ENCODE results near the gene RALY. TPM values are rescaled to one million over a fixed set of nuclear protein-coding genes. Genes with fewer than 3 reads are reported as not detected.

The RALY gene
- total RNA-seq, 2 donors from 2014 or later, result 136 to 182 TPM

- Mint-ChIP-seq H3K36me3 (ENCODE audit: low read depth) (peaks cover 92% of the 10 kb centered on the region), H3K27ac (no peak overlapping the region), H3K4me3 (no peak overlapping the region), H3K9me3 (no peaks in the 10 kb centered on the region), H3K4me1 (peaks cover 1% of the 10 kb centered on the region), H3K27me3 (ENCODE audit: insufficient read depth) (no peaks in the 10 kb centered on the region)
- TF ChIP-seq CTCF (conservative IDR thresholded peaks at IDR 0.05), result no peak
- Histone ChIP-seq H3K4me1 (ENCODE audit: control insufficient read depth, insufficient read depth, low read length) (no peaks in the 10 kb centered on the region), H3K27me3 (ENCODE audit: control insufficient read depth, insufficient read depth, low read length, poor library complexity, severe bottlenecking) (no peaks in the 10 kb centered on the region), H3K9ac (ENCODE audit: extremely low read depth, low read length, poor library complexity, severe bottlenecking) (no peak overlapping the region), H3K4me3 (ENCODE audit: low read length) (no peak overlapping the region), H3K9me3 (ENCODE audit: control insufficient read depth, low read length) (no peaks in the 10 kb centered on the region), H3K27ac (ENCODE audit: low read depth, low read length) (no peak overlapping the region), H3K36me3 (ENCODE audit: control insufficient read depth, insufficient read depth, low read length) (peaks cover 98% of the 10 kb centered on the region)
- no peak for DNase-seq
- 96 to 98% methylated on average over 6 to 8 of the region's 9 CpGs for WGBS, 2 experiments (ENCODE audit: insufficient coverage in 1 of 2, insufficient read length in 1 of 2)
These were observed 103.2 kb downstream of the RALY start for GRCh38 chr20:34096699-34097444.

- Histone ChIP-seq H3K9ac (ENCODE audit: extremely low read depth, low read length, poor library complexity, severe bottlenecking) (no peak overlapping the region), H3K4me3 (ENCODE audit: low read length) (no peak overlapping the region), H3K9me3 (ENCODE audit: control insufficient read depth, low read length) (no peaks in the 10 kb centered on the region), H3K36me3 (ENCODE audit: control insufficient read depth, insufficient read depth, low read length) (peaks cover 98% of the 10 kb centered on the region), H3K4me1 (ENCODE audit: control insufficient read depth, insufficient read depth, low read length) (no peaks in the 10 kb centered on the region), H3K27me3 (ENCODE audit: control insufficient read depth, insufficient read depth, low read length, poor library complexity, severe bottlenecking) (no peaks in the 10 kb centered on the region), H3K27ac (ENCODE audit: low read depth, low read length) (no peak overlapping the region)
- 93 to 94% methylated on average over 3 of the region's 3 CpGs for WGBS, 2 experiments (ENCODE audit: insufficient coverage in 1 of 2, insufficient read length in 1 of 2)
- Mint-ChIP-seq H3K36me3 (ENCODE audit: low read depth) (peaks cover 94% of the 10 kb centered on the region), H3K4me1 (peaks cover 1% of the 10 kb centered on the region), H3K9me3 (no peaks in the 10 kb centered on the region), H3K27ac (no peak overlapping the region), H3K4me3 (no peak overlapping the region), H3K27me3 (ENCODE audit: insufficient read depth) (no peaks in the 10 kb centered on the region)
- no peak for TF ChIP-seq CTCF (conservative IDR thresholded peaks at IDR 0.05)
- DNase-seq, result no peak
These were observed 104.9 kb downstream of the RALY start for GRCh38 chr20:34098570-34098969.

DNA sequence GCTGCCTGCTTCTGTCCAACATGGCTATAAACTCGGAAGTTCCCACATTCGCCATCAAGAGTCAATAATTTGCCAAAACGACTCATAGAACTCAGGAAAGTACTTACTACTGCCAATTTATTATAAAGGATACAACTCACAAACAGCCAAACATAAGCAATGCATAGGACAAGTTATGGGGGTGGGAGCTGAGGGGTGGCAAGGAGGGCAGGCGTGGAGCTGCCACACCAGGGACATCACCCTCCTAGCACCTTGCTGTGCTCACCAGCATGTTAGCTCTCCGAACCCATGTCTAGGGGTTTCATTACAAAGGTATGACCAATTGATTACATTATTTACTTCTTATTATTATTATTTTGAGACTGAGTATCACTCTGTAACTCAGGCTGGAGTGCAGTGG is 106.0 kb downstream of the RALY start:
- H3K4me1 ChIP-seq (ENCODE audit: control insufficient read depth, insufficient read depth, low read length), result no peaks in the 10 kb centered on the region
- H3K4me3 ChIP-seq (ENCODE audit: low read length), result no peak overlapping the region
- H3K9ac ChIP-seq (ENCODE audit: extremely low read depth, low read length, poor library complexity, severe bottlenecking), result no peak overlapping the region
- Mint-ChIP-seq H3K4me1 (peaks cover 1% of the 10 kb centered on the region), H3K27ac (peak overlapping the region; percentile 19), H3K27me3 (ENCODE audit: insufficient read depth) (no peaks in the 10 kb centered on the region), H3K4me3 (no peak overlapping the region), H3K9me3 (no peaks in the 10 kb centered on the region), H3K36me3 (ENCODE audit: low read depth) (peaks cover 96% of the 10 kb centered on the region)
- WGBS, 2 experiments (ENCODE audit: insufficient coverage in 1 of 2, insufficient read length in 1 of 2), result 95% methylated on average over 4 of the region's 5 CpGs; no CpG with 5 or more reads in 1 of the 2 experiments
- no peak for DNase-seq
- no peak overlapping the region for H3K27ac ChIP-seq (ENCODE audit: low read depth, low read length)
- peaks cover 98% of the 10 kb centered on the region for H3K36me3 ChIP-seq (ENCODE audit: control insufficient read depth, insufficient read depth, low read length)
- no peaks in the 10 kb centered on the region for H3K9me3 ChIP-seq (ENCODE audit: control insufficient read depth, low read length)
- TF ChIP-seq CTCF (conservative IDR thresholded peaks at IDR 0.05), result no peak
- no peaks in the 10 kb centered on the region for H3K27me3 ChIP-seq (ENCODE audit: control insufficient read depth, insufficient read depth, low read length, poor library complexity, severe bottlenecking)

All from endodermal cell (in vitro differentiated cells).